Right atrium auricular region (tissue), 2 donors: Measurements from ENCODE around the gene WDR48. TPM values are rescaled to one million over a fixed set of nuclear protein-coding genes. Genes with fewer than 3 reads are reported as not detected.

Experiments
- DNase-seq: peaks from one replicate; pipeline ENCODE4 v3.0.0-alpha.2; 2019; ENCODE audit warnings: low spot score
- H3K27ac ChIP-seq, 2 donors: fragments of 200-600 bp; sonication (generic); 1 replicate in 1 of 2; 2 replicates in 1 of 2; pipeline ENCODE4 v1.5.1; 2016 to 2019
- H3K27me3 ChIP-seq, 2 donors: fragments of 200-600 bp; sonication (generic); one replicate each; pipeline versions ENCODE4 v1.5.1 to v1.6.0; 2017 to 2019
- H3K36me3 ChIP-seq: fragments of 200-600 bp; sonication (generic); one replicate; pipeline ENCODE4 v1.5.1; 2016
- H3K4me1 ChIP-seq, 2 donors: fragments of 200-600 bp; sonication (generic); one replicate each; pipeline versions ENCODE4 v1.5.1 to v1.6.0; 2017 to 2019
- H3K4me3 ChIP-seq, 2 donors: fragments of 200-600 bp; sonication (generic); 1 replicate in 1 of 2; 2 replicates in 1 of 2; pipeline ENCODE4 v1.5.1; 2017 to 2019; ENCODE audit warnings: mild to moderate bottlenecking in 1 of 2, moderate library complexity in 1 of 2
- H3K9me3 ChIP-seq, 2 donors: fragments of 200-600 bp; sonication (generic); one replicate each; pipeline ENCODE4 v1.5.1; 2019
- CTCF ChIP-seq, 2 donors: fragments of 200-600 bp; sonication (generic); IDR thresholded peaks; one replicate each; pipeline ENCODE4 v1.5.1; 2019; ENCODE audit warnings: antibody characterized with exemption in 2 of 2
- total RNA-seq, 2 donors: library from RNA; depleted of rRNA; stranded (reverse); fragments of >200 nt; gene quantifications; one replicate each; pipeline ENCODE4 v1.1.0, GENCODE V29; 2016

WDR48 gene
- total RNA-seq, 2 donors from 2014 or later, result 11.9 to 17.1 TPM

- Histone ChIP-seq H3K36me3 (no peaks in the 10 kb centered on the region), H3K27ac (no peak overlapping the region), H3K4me1 (peaks cover 0 to 14% of the 10 kb centered on the region in 2 donors), H3K27me3 (no peaks in the 10 kb centered on the region), H3K9me3 (no peaks in the 10 kb centered on the region), H3K4me3 (no peak overlapping the region)
- DNase-seq, result no peak
- TF ChIP-seq CTCF (IDR thresholded peaks at IDR 0.05), result no peak
These were observed 60.3 kb downstream of the WDR48 start for GRCh38 chr3:39112113-39112512.

- Histone ChIP-seq H3K4me1 (peaks cover 0 to 14% of the 10 kb centered on the region in 2 donors), H3K27me3 (no peaks in the 10 kb centered on the region), H3K36me3 (no peaks in the 10 kb centered on the region), H3K27ac (no peak overlapping the region), H3K9me3 (no peaks in the 10 kb centered on the region), H3K4me3 (no peak overlapping the region)
- no peak for TF ChIP-seq CTCF (IDR thresholded peaks at IDR 0.05)
- DNase-seq, result no peak
These were observed 60.7 kb downstream of the WDR48 start for GRCh38 chr3:39112535-39112934.

GRCh38 chr3:39113291-39113690, 61.5 kb downstream of the WDR48 start:
- no peaks in the 10 kb centered on the region for H3K9me3 ChIP-seq
- H3K4me1 ChIP-seq, result peaks cover 0 to 9% of the 10 kb centered on the region in 2 donors
- H3K4me3 ChIP-seq, result no peak overlapping the region
- no peaks in the 10 kb centered on the region for H3K36me3 ChIP-seq
- DNase-seq, result no peak
- no peak for TF ChIP-seq CTCF (IDR thresholded peaks at IDR 0.05)
- no peaks in the 10 kb centered on the region for H3K27me3 ChIP-seq
- H3K27ac ChIP-seq, result no peak overlapping the region

GRCh38 chr3:39114456-39114855, 62.6 kb downstream of the WDR48 start:
- no peaks in the 10 kb centered on the region for H3K9me3 ChIP-seq
- no peak for TF ChIP-seq CTCF (IDR thresholded peaks at IDR 0.05)
- no peak for DNase-seq
- no peak overlapping the region for H3K4me3 ChIP-seq
- H3K27ac ChIP-seq, result no peak overlapping the region
- H3K4me1 ChIP-seq, result no peaks in the 10 kb centered on the region
- H3K27me3 ChIP-seq, result no peaks in the 10 kb centered on the region
- no peaks in the 10 kb centered on the region for H3K36me3 ChIP-seq

DNA sequence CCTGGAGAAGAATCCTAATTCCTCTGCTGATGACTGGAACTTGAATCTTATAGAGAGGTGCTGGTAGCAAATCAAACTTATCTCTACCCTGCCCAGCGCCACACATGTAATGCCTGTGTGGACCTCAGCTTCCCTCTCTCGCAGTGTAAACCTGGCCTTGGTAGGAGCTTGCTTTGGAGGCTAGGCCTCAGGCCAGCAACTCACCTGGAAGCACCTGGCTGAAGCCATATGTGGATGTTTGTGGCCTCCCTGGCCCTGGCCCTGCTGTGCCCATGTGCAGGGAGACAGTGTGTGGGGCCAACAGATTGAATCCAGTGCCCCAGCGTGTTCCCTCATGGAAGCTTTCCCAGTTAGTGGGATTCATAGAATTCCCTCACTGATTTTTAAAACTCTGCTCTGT, 64.1 kb downstream of the WDR48 start:
- no peaks in the 10 kb centered on the region for H3K36me3 ChIP-seq
- H3K9me3 ChIP-seq, result no peaks in the 10 kb centered on the region
- no peak overlapping the region for H3K27ac ChIP-seq
- no peaks in the 10 kb centered on the region for H3K4me1 ChIP-seq
- no peaks in the 10 kb centered on the region for H3K27me3 ChIP-seq
- TF ChIP-seq CTCF (IDR thresholded peaks at IDR 0.05), result no peak
- H3K4me3 ChIP-seq, result no peak overlapping the region
- DNase-seq, result no peak

DNA sequence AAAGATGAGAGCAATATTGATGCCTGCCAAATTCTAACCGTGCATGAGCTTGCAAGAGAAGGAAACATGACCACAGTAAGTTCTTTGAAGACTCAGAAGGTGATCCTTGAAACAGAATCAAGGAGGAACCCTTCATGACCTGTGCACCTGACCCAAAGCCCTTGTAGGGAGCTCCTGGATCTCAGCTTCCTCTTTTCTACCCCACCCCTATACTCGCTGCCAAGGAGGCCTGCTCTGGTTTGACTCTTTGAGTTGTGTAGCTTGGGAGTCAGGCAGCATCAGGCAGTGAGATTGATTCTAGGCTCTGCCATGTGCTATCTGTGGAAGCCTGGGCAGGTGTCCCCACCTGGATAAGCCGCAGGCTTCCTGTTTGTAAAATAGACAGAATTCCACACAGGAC, 66.3 kb downstream of the WDR48 start:
- no peak for TF ChIP-seq CTCF (IDR thresholded peaks at IDR 0.05)

More for the DNA sequence above, 66.3 kb downstream of the WDR48 start:
- Histone ChIP-seq H3K27me3 (no peaks in the 10 kb centered on the region), H3K4me3 (no peak overlapping the region), H3K36me3 (no peaks in the 10 kb centered on the region), H3K4me1 (no peaks in the 10 kb centered on the region), H3K9me3 (no peaks in the 10 kb centered on the region), H3K27ac (no peak overlapping the region)
- no peak for DNase-seq
